AG04449 (cell line): Measurements from ENCODE around the gene SPTLC3.

Experiments
- CTCF ChIA-PET: fragments of 350-600 bp; formaldehyde crosslinking; extraction: SDS; loops from one replicate; lab custom pipeline; 2021; ENCODE audit warnings: antibody characterized with exemption; lab: Yijun Ruan, JAX
- POLR2A ChIA-PET: fragments of 400-600, 350-600 bp; formaldehyde crosslinking; extraction: SDS; loops from one replicate; lab custom pipeline; 2020; ENCODE audit warnings: antibody characterized with exemption, inconsistent platforms; lab: Yijun Ruan, JAX
- DNase-seq: peaks from one replicate; pipeline ENCODE4 v3.0.0-alpha.2; 2010; ENCODE audit warnings: low read depth, low spot score
- H3K4me3 ChIP-seq: 2 replicates; pipeline ENCODE4 v1.5.1; 2011; ENCODE audit warnings: low read depth, mild to moderate bottlenecking, control low read depth, low read length
- CTCF ChIP-seq: IDR thresholded peaks from one replicate; pipeline ENCODE4 v1.5.1; 2011; ENCODE audit warnings: mild to moderate bottlenecking, moderate library complexity, low read length, control low read depth, inconsistent platforms; ENCODE audit not compliant: insufficient read depth; ENCODE audit errors: missing control alignments

Gene SPTLC3

GRCh38 chr20:13207016-13207415 is 198.2 kb downstream of the SPTLC3 start:
- TF ChIP-seq CTCF, result no peak
- H3K4me3 ChIP-seq, result no peak overlapping the region
- DNase-seq, result no peak
- ChIA-PET CTCF (interaction anchor here (1.2 kb wide), 1 partner anchor 96 kb away, joined by 3 read pairs; no protein-coding TSS in a partner anchor), POLR2A (no interaction called here)

DNA sequence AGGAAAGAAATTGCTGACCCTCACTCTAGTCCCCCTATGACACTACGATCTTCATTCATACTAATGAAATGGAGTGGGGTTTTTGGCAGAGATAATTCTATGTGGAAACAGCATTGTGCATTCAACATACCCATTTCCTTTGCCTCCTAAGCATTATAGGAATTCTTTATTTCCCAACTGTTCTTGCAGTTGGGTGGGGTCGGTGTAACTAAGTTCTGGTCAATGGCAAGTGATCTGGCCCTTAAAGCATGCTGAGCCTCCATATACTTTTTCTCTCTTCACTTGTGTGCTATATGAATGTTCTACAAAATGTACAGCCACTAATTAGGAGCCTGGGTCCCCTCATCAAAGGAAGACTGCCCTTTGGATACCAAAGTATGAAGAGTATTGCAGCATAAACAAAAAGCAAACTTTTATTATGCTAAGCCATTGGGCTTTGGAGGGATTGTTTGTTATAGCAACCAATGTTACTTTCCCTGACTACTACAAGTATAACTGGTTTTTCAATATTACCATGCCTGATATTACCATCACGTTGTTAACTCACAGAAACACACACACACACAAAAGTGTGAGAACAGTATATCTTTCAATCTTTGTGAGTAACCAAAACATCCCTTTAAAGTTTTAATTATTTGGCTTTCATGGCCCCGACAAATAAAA is 203.3 kb downstream of the SPTLC3 start:
- POLR2A ChIA-PET, result no interaction called here
- CTCF ChIA-PET, result no interaction called here

DNA sequence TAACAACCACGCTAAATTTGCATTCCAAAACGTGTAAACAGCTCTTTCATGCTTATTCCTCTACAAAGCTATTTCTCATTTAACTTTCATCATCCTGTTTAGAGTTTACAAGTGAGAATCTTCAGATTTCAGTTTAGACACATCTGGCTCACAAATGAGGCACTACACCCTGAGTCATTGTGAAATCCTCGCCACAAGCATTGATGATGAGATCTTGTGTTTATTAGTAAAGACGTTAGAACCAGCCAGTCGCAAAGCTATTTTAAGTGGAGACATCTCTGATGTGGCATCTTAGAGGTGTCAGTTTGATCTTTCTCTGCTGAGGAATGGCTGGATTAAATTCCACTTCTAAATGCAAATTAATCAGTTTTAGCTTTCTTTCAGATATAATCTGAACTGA is 204.0 kb downstream of the SPTLC3 start:
- TF ChIP-seq CTCF, result no peak
- H3K4me3 ChIP-seq, result no peak overlapping the region
- ChIA-PET POLR2A (no interaction called here), CTCF (no interaction called here)
- peak; percentile 19 for DNase-seq

More for the DNA sequence above, 203.3 kb downstream of the SPTLC3 start:
- no peak overlapping the region for H3K4me3 ChIP-seq
- no peak for TF ChIP-seq CTCF
- DNase-seq, result no peak

DNA sequence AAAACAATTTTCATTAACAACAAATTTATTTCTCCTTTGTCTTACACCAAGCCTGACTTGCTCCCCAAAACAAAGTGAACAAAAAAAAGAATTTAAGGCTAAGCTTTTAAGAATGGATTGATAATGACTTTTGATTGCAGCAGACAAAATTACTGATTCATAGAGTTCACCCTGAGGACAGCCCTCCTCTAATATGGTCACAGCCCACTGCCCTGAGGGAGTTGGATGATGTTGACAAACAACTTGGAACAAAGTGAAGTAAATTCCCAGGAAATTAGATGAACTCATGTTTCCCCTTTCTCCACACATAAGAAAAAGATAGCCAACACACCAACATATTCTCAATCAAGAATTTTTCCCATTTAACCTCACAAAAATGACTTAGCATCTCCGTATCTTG is 204.6 kb downstream of the SPTLC3 start:
- TF ChIP-seq CTCF, result no peak
- no peak for DNase-seq
- no peak overlapping the region for H3K4me3 ChIP-seq
- ChIA-PET POLR2A (no interaction called here), CTCF (no interaction called here)

DNA sequence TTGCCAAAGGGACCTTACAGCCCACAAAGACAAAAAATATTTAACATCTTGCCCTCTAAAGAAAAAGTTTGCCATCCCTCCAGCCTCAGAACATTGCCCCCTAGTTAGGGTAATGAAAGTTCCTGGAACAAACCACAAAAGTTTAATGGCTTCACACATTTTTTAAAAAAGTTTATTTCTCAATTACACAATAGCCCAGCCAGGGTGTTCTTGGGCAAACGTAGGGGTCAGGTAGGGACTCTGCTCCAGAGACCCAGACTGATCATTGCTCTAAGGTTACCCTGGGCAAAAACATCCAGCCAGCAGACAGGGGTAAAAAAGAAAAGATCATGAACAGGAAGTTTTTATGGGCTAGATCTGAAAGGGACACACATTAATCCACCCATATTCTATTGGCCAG is 207.8 kb downstream of the SPTLC3 start:
- TF ChIP-seq CTCF, result no peak
- H3K4me3 ChIP-seq, result no peak overlapping the region
- DNase-seq, result no peak
- POLR2A ChIA-PET, result no interaction called here
- CTCF ChIA-PET, result no interaction called here
